Measurements from ENCODE around the gene MLC1.

MLC1 gene

DNA sequence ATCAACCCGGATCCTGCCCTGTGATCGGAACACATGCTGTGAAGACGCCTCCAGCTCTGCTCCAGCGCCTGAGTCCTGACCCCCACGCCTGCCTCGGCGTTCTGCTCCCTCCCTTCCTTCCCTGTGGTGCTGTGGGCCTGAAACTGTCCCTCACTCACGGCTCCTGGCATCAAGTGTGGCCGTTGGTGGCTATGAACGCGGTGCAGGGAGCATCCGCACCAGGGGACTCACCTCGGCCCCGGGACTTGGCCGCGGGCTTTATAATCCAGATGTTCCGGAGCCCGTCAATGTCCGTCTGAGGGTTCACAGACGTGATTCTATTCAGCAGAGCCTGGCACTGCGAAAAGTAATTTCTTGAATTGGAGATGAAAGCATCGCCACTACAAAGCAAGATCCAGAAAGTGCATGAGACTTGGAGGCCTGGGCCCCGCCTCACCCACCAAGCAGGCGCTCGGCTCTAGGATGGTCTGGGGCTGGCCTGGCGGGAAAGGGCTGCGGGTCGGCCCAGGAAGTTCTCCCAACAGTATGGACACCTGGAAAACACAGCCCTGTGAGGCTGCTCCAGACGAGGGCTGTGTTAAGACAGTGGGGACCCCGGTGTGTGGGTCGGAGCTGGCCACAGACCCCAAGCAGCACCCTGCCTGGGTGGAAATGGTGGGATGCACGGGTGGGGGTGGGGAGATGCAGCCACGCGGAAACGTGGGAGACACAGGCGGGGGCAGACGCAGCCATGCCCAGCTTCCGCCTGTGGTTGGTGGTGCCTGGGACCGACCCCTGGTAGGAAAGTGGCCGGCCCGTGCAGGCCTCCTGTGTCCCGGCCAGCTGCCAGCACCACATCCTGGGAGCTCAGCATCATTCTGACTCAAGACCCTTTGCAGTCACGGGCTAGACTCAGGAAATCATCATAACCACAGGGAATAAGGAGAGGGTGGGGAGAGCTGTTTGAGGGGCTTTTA is 50.8 kb downstream of the MLC1 start:
- no peak for DNase-seq

DNA sequence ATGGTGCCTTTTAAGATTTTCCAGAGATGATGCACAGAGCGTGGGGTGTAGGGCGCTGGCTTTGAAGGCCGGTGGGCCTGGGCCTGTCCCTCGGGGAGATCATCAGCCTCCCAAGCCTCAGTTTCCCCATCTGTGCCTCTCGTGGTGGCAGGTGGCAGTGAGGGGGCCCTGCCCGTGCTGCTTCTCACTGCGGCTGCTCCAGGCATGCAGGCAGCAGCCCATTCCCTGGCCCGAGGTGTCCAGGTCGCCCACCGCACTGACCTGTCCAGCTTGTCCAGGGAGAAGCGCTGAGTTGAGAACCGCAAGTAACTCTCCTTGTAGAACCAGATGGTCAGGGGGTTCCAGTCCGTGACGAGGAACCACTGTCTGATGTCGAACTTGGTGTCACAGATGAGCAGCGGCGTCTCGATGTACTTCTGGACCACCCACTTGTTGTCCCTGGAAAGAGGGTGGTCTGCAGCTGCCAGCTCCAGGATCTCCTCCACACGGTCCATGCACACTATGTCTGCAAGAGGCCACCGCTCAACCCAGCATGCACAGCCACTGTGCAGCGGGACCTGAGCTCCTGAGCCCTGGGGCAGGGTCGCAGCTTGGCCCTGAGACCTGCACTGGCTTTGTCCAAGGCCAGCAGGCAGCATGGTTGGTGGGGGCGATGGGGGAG is 52.2 kb downstream of the MLC1 start:
- no peak for DNase-seq

- DNase-seq: no peak
Observed at GRCh38 chr22:50032109-50032871, 52.9 kb downstream of the MLC1 start.

GRCh38 chr22:50031189-50032091 is 53.8 kb downstream of the MLC1 start:
- no peak for DNase-seq

- DNase-seq: peak; percentile 65
Observed at GRCh38 chr22:50030297-50031188, 54.7 kb downstream of the MLC1 start.

DNA sequence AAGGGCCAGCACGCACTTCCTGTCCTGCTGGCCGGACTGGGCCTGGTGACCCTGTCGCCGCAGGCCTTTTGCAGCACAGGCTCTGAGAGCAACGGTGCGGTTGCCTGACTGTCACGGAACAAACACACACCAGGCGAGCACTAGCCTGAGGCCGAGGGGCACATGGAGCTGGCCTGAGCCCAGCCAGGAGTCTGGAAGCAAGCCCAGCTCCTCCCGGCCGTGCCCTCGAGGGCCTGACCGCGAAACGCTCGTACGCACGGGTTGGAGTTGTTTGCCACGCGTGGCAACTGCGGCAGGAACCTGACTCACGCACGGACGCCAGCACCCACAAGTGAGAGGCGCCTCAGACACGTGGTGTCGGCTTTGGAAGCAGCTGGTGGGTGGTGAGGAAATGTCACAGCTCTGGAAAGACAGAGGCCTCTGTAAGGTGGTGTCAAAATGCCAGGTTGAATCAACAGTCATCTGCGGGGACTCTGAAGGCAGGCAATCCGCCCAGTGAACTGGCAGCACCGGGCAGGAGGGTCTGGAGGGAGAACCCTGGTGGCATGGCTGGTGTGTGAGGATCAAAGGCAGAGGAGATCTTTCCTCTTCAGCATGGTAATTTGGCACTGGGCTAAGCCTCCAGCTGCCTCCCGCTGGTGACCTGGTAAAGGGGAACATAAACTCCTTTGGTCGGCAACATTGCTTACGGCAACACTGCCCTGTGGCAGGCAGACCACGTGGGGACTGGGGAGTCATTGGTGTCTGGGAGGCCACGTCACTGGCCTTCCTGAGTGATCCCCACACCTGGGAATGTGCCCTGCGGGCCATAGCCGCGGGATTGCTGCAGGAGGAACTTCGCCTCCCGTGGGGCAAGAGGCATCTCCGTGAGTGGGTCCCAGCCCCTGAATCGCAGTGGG is 57.3 kb downstream of the MLC1 start:
- DNase-seq: peak; percentile 41

DNA sequence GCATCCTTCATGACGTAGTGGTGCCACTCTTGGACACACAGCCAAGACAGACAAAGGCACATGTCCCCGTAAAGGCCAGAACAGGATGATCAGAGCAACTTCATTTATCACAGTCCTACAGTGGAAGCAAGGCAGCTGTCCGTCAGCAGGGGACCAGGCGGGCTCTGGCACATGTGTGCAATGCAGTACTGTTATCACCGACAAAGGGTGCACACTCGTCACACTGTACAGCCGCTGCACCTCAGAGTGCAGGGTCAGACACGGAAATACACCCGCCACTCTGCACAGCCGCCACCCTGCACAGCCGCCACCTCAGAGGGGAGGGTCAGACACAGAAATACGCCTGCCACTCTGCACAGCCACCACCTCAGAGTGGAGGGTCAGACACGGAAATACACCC is 59.2 kb downstream of the MLC1 start:
- no peak for DNase-seq

DNA sequence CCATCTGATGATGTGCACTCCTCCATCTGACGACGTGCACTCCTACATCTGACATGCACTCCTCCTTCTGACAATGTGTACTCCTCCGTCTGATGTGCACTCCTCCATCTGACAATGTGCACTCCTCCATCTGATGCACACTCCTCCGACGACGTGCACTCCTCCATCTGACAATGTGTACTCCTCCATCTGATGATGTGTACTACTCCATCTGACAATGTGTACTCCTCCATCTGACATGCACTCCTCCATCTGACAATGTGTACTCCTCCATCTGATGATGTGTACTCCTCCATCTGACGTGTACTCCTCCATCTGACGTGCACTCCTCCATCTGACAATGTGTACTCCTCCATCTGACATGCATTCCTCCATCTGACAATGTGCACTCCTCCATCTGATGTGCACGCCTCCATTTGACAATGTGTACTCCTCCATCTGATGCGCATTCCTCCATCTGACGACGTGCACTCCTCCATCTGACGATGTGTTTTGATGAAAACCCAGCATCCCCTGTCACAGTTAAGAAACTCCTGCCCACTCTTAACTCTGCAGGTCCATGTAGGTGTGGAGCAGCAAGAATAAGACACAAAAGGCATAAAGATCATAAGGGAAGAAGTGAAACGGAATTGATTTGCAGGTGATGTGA is 62.9 kb downstream of the MLC1 start:
- DNase-seq: no peak

DNA sequence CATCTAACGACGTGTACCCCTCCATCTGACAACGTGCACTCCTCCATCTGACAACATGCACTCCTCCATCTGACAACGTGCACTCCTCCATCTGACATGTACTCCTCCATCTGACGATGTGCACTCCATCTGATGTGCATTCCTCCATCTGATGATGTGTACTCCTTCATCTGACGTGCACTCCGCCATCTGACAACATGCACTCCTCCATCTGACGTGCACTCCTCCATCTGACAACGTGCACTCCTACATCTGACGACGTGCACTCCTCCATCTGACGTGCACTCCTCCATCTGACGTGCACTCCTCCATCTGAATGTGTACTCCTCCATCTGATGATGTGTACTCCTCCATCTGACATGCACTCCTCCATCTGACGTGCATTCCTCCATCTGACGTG is 64.6 kb downstream of the MLC1 start:
- DNase-seq: no peak

DNA sequence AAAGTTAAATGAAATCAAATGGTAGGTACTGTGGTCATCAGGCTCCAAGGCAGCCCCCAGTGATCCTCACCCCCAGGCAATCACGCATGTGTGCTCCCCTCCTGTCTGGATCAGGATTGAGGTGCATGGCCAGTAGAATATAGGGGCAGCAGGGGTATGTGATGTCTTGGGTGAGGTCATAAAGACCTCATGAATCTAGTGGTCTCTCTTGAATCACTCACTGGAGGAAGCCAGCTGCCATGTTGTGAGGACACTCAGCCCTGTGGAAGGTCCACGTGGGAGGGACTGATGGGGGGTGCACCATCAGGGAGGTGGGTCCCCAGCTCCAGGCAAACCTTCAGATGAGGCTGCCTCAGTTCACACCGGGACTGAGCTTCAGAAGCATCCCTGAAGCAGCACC is 65.9 kb downstream of the MLC1 start:
- no peak for DNase-seq

GRCh38 chr22:50018608-50019285 is 66.5 kb downstream of the MLC1 start:
- DNase-seq: no peak

GRCh38 chr22:50017701-50018224 is 67.5 kb downstream of the MLC1 start:
- DNase-seq: no peak

DNA sequence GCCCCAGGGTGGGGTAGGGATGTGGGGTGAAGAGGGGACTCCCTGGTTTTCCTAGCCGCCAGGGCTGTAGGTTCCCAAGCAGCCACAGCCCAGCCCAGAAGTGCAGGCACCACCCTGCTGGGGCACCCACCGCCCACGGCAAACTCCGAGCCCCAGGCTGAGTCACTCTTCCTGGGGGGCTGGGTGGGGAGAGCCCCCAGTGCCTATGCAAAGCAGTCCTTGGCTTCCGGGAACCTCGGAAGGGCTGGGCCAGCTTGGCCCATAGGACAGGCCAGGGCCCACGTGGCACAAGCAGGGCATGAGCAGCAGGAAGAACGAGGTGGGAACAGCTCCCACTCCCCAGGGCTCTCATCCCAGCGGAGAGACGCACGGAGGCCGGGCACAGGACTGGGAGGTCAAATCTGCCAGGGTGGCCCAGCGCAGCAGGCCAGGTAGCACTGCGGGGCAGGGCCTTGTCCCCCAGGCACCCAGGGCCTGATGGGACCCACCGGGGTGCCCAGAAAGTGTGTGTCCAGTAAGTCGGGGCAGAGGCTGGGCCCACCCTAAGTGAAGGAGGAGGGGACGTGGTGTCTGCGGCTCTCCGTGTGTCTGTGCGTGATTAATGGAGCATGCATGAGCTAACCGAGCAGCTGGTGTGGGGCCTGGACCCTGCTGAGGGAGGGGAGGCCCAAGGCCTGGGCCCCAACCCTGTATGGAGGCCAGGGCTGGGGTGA is 68.1 kb downstream of the MLC1 start:
- DNase-seq: no peak

DNA sequence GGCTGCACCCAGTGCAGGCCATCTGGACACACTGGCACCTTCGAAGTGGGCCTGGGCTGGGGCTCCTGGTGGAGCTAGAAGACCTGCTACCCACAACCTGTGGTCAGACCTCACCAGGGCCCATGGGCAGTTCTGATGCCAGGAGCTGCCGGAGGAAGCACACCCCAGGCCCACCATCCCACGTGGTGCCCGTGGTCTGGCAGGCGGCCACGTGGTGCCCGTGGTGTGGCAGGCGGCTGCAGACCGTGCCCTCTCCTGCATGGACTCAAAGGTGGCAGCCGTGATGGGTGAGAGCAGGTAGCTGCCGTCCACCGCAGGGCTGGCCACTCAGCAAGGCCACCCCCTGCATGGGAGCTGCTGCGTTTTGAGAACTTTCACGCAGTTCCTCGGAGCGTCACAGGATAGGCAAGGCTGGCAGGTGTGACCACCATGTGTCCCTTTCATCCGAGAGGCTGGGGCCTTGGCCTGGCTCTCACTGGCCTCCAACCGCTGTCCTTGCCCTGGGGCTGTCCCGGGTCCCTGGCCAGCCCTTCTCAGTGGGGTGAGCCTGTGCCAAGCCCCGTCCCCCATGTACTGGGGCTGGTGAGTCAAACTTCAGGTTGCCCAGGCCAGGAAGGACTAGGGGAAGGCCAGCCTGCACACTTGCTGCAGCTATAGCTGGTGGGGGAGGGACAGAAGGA is 68.8 kb downstream of the MLC1 start:
- no peak for DNase-seq

GRCh38 chr22:50015451-50016307 is 69.5 kb downstream of the MLC1 start:
- no peak for DNase-seq

- no peak for DNase-seq
Observed at GRCh38 chr22:50014655-50015401, 70.4 kb downstream of the MLC1 start.
